ENCODE data around the gene CAPN3. TPM values are rescaled to one million over a fixed set of nuclear protein-coding genes. Genes with fewer than 3 reads are reported as not detected.

Gene CAPN3
- total and polyA plus RNA-seq, 7 donors: 4.4 to 18.8 (median 6.8) TPM

- no peaks in the 10 kb centered on the region for H3K4me1 ChIP-seq
- peaks cover 0 to 28% (median 0%) of the 10 kb centered on the region in 4 donors for H3K36me3 ChIP-seq
- H3K27me3 ChIP-seq: no peaks in the 10 kb centered on the region
- no peak for DNase-seq
- TF ChIP-seq, protein P1, sequence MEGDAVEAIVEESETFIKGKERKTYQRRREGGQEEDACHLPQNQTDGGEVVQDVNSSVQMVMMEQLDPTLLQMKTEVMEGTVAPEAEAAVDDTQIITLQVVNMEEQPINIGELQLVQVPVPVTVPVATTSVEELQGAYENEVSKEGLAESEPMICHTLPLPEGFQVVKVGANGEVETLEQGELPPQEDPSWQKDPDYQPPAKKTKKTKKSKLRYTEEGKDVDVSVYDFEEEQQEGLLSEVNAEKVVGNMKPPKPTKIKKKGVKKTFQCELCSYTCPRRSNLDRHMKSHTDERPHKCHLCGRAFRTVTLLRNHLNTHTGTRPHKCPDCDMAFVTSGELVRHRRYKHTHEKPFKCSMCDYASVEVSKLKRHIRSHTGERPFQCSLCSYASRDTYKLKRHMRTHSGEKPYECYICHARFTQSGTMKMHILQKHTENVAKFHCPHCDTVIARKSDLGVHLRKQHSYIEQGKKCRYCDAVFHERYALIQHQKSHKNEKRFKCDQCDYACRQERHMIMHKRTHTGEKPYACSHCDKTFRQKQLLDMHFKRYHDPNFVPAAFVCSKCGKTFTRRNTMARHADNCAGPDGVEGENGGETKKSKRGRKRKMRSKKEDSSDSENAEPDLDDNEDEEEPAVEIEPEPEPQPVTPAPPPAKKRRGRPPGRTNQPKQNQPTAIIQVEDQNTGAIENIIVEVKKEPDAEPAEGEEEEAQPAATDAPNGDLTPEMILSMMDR (IDR thresholded peaks at IDR 0.05): no peak
- TF ChIP-seq POLR2A (IDR thresholded peaks at IDR 0.05): no peak
- TF ChIP-seq POLR2AphosphoS5 (IDR thresholded peaks at IDR 0.05): no peak
- no peak for TF ChIP-seq EP300 (IDR thresholded peaks at IDR 0.05)
- WGBS, 2 donors: 96% methylated on average over 5 of the region's 5 CpGs
- no peak overlapping the region for H3K27ac ChIP-seq
- intact Hi-C loops (cut with DNase I): no loop called here
- no peaks in the 10 kb centered on the region for H3K9me3 ChIP-seq
- H3K4me3 ChIP-seq: no peak overlapping the region
Observed at GRCh38 chr15:42360535-42361112, 1.3 kb downstream of the CAPN3 start.

GRCh38 chr15:42363487-42363886, 4.2 kb downstream of the CAPN3 start:
- WGBS, 2 donors: 97 to 98% methylated on average over 3 of the region's 3 CpGs
- H3K27ac ChIP-seq: no peak overlapping the region
- no peaks in the 10 kb centered on the region for H3K27me3 ChIP-seq
- no peak for TF ChIP-seq EP300 (IDR thresholded peaks at IDR 0.05)
- TF ChIP-seq POLR2A (IDR thresholded peaks at IDR 0.05): no peak
- TF ChIP-seq, protein P1 (IDR thresholded peaks at IDR 0.05): no peak
- intact Hi-C loops (cut with DNase I): no loop called here
- no peaks in the 10 kb centered on the region for H3K9me3 ChIP-seq
- no peak overlapping the region for H3K4me3 ChIP-seq
- no peaks in the 10 kb centered on the region for H3K4me1 ChIP-seq
- peaks cover 0 to 9% (median 0%) of the 10 kb centered on the region in 4 donors for H3K36me3 ChIP-seq
- DNase-seq: no peak

- no peak for DNase-seq
- Histone ChIP-seq H3K9me3 (no peaks in the 10 kb centered on the region), H3K27me3 (no peaks in the 10 kb centered on the region), H3K27ac (no peak overlapping the region), H3K36me3 (peaks cover 0 to 9% (median 0%) of the 10 kb centered on the region in 4 donors), H3K4me3 (no peak overlapping the region), H3K4me1 (no peaks in the 10 kb centered on the region)
- intact Hi-C loops (cut with DNase I): no loop called here
- TF ChIP-seq POLR2A (IDR thresholded peaks at IDR 0.05) (no peak), EP300 (IDR thresholded peaks at IDR 0.05) (no peak)
Observed at GRCh38 chr15:42363942-42364341, 4.6 kb downstream of the CAPN3 start.

DNA sequence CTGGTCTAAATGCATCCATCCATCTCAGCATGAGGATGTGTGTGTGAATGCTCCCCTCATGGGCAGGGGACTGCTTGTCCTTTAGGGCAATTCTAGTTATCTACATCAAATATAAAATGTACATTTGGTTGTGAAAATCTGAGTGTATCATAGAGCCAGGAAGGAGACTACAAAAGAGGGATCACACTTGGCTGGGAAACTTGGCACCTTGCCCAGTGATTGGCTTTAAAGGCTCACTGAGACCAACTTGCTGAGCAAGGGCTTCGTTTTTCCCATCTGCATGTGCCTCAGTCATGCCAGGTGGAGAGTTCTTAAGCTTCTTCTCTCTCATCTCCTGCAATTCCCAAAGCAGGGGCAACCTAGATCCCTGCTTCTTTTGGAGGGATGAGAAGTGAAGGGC, 5.2 kb downstream of the CAPN3 start:
- Histone ChIP-seq H3K4me1 (no peaks in the 10 kb centered on the region), H3K36me3 (peaks cover 0 to 7% (median 0%) of the 10 kb centered on the region in 4 donors), H3K9me3 (no peaks in the 10 kb centered on the region), H3K27ac (no peak overlapping the region), H3K27me3 (no peaks in the 10 kb centered on the region), H3K4me3 (no peak overlapping the region)
- TF ChIP-seq EP300 (IDR thresholded peaks at IDR 0.05) (no peak), POLR2AphosphoS5 (IDR thresholded peaks at IDR 0.05) (no peak), POLR2A (IDR thresholded peaks at IDR 0.05) (no peak)
- TF ChIP-seq, protein P1 (IDR thresholded peaks at IDR 0.05): no peak
- no peak for DNase-seq
- intact Hi-C loops (cut with DNase I): no loop called here
- 47 to 57% methylated on average over 1 of the region's 1 CpG for WGBS, 2 donors

GRCh38 chr15:42365921-42366550, 6.7 kb downstream of the CAPN3 start:
- Histone ChIP-seq H3K27ac (no peak overlapping the region), H3K9me3 (no peaks in the 10 kb centered on the region), H3K27me3 (no peaks in the 10 kb centered on the region), H3K4me3 (no peak overlapping the region), H3K36me3 (no peaks in the 10 kb centered on the region), H3K4me1 (no peaks in the 10 kb centered on the region)
- 92 to 94% methylated on average over 5 of the region's 5 CpGs for WGBS, 2 donors
- intact Hi-C loops (cut with DNase I): no loop called here
- TF ChIP-seq, protein P1 (IDR thresholded peaks at IDR 0.05): no peak
- TF ChIP-seq EP300 (IDR thresholded peaks at IDR 0.05): no peak
- no peak for TF ChIP-seq POLR2A (IDR thresholded peaks at IDR 0.05)
- TF ChIP-seq POLR2AphosphoS5 (IDR thresholded peaks at IDR 0.05): no peak
- DNase-seq: no peak

Data from sigmoid colon (tissue), 7 donors.